ENCODE data around the gene DAND5.

The DAND5 gene

DNA sequence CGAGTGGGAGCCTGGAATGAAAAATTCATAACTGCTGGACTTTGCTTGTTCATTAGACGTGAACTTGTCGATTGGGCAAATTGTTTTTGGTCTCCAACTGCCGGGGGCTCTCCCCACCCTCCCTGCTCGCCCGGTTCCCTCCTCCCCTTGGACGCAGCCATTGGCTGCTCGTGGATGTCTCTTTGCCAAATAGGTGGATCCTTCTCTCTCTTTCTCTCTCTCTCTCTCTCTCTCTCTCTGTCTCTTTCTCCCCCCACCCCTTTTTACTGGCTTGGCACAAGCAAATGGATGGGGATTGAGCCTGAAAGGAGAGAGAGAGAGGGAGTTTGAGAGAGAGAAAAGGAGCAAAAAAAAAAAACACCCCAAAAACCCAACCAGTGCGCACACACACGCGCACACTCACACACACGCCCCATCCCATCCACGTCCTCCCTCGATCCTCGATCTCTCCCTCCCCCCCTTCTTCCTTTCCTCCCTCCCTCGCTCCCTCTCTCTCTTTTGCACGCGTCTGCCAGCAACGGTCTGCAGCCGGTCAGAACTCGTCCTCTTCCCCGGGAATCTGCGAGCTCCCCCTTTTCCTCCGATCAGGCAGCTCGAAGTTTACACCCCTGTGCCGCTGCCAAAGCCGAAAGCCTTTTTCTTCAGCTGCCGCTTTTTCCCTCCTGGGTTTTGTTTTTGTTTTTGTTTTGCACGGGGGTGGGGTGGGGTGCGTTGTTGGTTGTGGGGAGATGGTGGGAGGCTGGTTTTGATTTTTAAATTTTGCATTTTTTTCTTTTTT, 53.7 kb downstream of the DAND5 start:
- DNase-seq (ENCODE audit: low spot score) = peak; percentile 92

GRCh38 chr19:13023656-13024055, 54.3 kb downstream of the DAND5 start:
- DNase-seq (ENCODE audit: low spot score) = peak; percentile 68
